Hematopoietic multipotent progenitor cell treated with erythropoietin and hydrocortisone succinate and interleukin-3 and kit ligand, for 4 days (in vitro differentiated cells): Measurements from ENCODE around the gene CYLC2.

ENCODE experiments used
- DNase-seq: peaks from one replicate; pipeline ENCODE4 v3.0.0-alpha.2; 2015

The CYLC2 gene, protein sequence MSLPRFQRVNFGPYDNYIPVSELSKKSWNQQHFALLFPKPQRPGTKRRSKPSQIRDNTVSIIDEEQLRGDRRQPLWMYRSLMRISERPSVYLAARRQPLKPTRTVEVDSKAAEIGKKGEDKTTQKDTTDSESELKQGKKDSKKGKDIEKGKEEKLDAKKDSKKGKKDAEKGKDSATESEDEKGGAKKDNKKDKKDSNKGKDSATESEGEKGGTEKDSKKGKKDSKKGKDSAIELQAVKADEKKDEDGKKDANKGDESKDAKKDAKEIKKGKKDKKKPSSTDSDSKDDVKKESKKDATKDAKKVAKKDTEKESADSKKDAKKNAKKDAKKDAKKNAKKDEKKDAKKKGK

DNA sequence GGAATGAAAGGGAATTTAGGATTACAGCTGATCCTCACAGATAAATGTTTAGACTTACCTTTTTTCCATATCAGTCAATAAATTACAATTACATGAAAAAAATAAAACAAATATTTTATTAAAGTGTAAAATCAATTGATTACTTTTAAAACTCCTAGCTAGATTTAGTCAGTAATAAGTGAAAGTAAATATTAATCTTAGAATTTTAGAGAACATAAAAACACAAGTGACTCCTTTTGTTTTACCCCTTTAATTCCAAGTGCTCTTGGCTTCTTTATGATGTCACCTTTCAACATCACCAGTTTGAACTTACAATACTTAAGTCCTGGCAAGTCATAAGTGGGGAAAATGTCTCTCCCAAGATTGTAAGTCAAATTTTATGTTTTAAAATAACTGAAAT is at the start of gene CYLC2:
CYLC2 (plus strand) TSS at position 301 of the 400 bp plus-strand sequence; CDS start at position 349, 48 bp downstream.
- no peak for DNase-seq

DNA sequence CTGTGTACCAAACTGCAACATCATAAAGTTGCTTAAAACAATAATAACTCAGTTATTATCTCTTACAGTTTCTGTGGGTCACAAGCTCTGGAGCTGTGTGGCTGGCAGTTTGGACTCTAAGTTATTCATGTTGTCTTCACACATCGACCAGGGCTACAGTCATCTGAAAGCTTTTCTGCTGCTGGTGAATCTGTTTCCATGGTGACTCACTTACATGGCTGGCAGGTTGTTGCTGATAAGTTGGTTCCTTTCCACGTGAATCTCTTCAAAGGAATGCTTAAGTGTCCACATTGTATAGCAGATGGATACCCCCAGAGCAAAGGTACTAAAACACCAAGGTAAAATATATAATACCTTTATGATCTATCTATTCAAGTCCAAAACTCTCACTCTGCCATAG is 44.8 kb upstream of the CYLC2 start:
- no peak for DNase-seq

DNA sequence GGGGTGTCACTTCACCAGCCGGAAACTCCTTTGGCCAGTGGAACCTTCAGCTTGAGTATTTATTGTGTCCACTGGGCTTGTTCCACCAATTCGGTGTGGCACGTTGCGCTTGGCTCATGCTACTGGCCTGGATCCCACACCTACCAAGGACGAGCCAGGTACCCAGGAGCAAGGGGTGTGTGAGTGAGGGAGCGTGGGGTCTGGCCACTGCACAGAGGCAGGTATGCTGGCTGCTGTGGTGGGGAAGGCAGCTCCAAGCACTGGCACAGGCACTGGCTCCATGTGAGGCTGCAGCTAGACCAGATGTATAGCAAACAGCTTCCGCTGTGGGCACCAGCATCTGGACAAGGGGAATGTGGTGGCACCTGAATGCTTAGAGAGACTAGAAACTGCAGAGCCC is 28.1 kb upstream of the CYLC2 start:
- no peak for DNase-seq

DNA sequence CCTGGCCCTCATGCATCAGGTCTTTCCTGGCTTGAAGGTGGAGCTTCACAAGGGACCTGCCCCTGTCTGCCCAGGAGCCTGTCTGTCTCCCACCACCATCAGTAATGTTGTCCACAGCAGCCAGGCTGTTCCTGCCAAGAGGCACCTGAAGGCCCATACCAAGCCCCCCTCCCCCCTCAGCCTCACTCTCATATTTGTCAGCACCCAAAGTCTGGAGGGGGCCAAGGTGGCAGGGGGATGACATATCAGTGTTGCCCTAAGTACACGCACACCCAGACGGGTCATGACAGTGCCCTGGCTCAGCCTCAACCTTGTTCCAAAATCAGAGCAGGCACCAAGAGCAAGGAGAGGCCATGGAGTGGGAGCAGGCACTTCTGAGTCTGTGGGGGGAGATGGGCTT is 27.2 kb upstream of the CYLC2 start:
- no peak for DNase-seq

DNA sequence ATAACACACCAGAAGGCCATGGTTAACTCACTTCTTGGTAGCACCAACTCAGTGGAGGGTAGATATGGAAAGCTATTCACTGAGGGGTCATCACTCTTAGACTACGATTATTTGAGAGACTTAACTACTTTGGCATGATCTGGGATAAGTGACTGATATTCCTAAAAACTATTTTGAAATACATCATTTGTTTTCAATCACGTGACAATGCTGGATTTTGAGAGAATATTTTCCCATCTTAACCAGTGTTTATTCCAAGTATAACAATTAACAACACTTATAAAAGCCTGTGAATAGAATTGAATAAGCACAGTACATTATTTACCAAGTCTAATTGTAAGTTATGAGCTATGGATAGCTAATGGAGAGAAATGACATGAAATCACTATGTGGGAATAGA is 22.4 kb upstream of the CYLC2 start:
- no peak for DNase-seq

DNA sequence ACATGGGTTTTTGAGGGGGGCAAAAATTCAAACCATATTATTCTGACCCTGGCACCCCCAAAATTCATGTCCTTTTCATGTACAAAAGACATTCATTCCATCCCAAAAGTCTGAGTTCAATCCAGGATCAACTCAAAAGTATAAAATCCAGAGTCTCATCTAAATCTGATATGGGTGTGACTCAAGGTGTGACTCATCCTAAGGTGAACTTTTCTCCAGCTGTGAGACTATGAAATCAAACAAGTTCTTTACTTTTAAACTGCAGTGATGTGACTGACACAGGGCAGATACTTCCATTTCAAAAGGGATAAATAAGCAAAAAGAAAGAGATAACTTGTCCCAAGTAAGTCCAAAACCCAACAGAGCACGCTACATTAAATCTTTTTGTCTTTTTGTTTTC is 20.6 kb upstream of the CYLC2 start:
- DNase-seq, result no peak

DNA sequence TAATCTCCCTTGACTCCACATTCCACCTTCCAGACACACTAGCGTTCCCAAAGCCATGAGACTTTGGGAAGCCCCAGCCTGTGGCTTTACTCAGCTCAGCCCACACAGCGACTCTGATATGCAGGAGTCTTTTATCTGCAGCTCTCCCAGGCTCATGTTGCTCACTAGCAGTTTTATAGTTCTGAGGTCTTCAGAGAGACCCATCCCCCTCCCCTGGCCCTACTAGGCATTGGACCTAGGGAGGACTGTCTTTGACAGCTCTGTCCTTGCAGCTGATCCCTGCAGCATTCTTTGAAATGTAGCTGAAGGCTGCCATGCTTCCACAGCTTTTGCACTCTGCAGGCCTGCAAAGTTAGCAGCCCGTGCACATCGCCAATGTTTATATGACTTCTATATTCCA is 19.9 kb upstream of the CYLC2 start:
- DNase-seq, result no peak

DNA sequence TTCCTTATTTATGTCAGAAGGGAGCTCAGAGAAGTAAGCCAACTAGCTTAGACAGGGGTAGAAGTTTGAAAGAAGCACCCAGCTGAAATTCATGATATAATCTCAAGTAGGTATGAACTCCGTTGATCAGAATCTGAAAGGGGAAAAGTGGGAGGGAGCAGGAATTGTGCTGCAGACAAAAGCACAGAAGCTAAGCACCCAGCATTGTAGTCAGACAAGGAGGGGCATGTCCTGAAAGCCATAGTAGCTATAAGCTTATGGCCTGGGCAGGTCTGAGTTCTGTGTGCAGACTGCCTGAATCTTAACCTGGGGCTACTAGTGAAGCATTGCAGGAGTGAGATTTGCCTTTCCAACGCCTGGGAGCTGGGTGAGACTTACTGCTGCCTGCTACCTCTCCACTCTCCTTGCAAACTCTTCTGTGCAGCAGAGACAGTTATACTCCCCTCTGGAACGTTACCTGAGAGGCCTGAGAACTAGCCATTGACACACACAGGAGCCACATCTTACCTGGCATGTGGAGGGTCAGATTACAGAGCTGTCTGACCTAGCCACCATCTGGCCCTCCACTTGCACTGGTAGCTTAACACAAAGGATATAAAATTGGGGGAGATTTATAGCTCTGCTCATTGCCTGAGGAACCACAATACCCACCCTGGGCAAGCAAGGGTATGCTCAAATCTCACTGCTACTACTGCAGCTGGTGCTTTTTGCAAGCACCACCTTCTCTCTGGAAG is 9.8 kb upstream of the CYLC2 start:
- DNase-seq, result no peak

DNA sequence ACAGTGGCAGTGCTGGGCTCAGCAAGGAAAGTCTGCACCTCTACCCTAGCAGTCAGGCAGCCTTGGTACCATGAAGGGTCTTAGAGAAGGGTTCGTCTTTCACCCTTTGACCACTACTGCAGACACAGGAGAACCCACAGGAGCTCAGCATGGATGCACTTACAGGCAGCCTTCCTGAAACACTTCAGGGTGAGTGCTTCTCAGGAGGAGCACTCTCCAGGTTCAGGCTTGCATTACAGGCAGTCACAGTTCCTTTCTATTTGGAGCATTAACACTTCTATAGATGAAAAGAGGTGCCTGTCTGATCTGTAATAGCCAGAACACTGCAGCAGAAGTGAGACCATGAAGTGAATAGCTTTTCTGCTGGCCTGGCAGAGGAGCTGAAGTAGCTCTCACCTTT is 8.7 kb upstream of the CYLC2 start:
- no peak for DNase-seq

DNA sequence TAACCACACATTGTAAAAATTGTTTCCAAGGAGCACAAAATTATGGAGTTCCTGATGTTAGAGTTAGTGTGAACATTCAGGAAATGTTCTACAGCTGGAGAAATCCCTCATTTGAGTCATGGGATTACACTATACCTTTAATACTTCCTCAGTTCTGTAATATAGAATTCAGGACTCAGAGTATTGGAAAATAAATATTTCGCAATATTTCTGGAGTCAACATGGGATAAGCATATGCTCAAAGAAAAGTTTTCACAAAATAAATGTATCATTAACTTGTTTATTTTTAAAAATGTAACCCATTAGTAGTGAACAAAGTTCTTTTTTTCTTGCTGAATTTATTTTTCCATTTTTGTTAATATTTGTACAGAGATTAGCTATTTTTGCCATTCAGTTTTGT is 8.6 kb downstream of the CYLC2 start:
- DNase-seq, result no peak

DNA sequence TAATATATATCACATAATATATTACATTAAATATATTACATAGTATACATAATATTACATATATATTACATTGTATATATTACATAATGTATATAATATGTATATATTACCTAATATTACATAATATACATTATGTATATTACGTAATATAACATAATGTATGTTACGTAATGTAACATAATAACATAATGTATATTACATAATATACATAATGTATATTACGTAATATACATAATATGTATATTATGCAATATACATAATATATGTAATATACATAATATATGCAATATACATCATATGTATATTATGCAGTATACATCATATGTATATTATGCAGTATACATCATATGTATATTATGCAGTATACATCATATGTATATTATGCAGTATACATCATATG is 19.1 kb downstream of the CYLC2 start:
- DNase-seq, result peak; percentile 1

DNA sequence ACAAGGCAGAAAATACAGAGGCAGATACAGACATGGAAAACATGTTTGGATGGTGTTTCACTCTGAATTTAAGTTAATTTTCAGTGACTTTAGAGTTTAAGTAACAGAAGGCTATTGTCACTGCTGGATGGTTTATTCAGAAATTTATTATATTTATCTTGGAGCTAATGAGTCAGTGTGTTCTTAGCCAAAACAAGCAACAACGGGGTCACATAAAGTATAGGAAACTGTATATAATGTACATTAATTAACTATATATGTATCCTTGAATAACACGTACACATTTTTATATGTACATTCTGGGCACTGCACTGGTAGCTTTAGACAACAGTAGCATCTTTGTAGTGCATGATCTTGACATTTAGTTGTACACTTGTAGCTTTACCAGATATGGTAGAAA is 30.7 kb downstream of the CYLC2 start:
- DNase-seq, result no peak

DNA sequence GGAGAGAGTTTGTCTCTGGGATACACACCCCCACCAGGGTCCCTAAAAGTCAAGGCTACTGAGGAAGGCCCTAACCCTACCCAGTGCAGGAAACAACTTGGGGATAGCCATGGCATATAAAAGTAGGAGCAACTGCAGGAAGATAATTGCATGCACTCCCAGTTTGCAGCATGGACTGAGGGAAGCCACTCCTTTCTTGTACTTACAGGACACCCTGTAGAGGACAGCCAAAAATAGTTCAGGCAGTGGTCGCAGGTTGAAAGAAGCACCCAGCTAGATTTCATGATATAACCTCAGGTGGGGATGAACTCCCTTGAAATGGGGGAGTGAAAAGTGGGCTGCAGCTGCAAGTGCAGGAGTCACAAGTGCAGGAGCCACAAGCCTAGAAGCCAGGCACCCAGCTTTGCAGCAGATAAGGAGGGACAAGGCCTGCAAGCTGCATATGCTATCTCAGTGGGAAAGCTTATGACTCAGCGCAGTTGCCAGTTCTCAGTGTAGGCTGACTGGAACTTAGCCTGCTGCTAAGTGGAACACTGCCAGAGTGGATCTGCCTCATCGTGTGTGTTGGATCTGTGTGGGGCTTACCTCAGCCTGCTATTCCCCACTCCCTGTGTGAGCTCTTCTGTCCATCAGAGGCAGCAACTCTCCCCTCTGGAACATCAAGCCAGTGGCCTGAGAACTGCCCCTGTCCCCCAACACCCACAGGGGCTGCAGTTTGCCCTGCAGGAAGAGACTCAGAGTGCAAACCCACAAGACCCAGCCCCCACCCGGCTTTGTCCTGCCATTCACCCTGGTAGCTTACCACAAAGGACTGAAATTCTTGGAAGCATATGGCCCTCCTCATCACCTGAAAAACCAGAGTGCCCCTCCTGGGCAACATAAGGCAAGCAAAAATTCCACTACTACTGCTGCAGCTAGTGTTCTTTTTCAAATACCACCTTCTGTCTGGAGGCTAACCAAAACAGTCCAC is 42.7 kb downstream of the CYLC2 start:
- peak; percentile 9 for DNase-seq

DNA sequence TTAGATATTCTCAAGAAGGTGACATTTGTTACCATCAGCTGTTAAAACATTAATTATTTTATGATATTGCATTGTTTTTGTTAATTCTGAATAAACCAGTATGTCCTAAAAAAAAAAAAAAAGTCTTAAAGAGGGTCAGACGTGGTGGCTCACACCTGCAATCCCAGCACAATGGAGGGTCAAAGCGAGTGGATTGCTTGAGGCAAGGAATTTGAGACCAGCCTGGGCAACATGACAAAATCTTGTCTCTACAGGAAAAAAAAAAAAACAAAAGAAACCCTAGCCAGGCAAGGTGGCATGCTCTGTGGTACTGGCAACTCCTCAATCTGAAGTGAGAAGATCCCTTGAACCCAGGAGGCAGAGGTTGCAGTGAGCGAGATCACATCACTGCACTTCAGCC is 46.8 kb downstream of the CYLC2 start:
- no peak for DNase-seq
